GM21390 (cell line): ENCODE measurements around the gene CTNNA3.

Source experiments
- ATAC-seq: cut with Tn5 transposase; IDR thresholded peaks from one replicate; pipeline ENCODE4 v1.9.1; 2021; ENCODE audit not compliant: unreplicated experiment

CTNNA3 gene

DNA sequence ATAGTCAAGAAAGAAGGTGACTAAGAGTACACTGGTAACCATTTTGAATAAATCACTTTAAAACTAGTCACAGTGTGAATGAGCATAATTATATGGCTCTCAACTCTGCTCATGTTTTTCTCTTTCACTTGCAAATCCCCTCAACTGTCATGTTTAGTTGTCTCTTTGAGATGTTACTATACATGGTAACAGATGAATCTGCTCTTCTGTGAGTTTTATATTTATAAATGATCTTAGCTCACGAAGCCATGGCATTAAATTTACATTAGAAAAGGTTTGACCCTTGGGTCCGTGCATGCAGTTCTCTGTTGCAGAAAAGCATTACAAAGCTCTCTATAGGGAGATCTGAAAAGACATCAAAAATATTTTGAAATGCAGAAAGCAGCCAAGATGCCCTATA, 803.1 kb downstream of the CTNNA3 start:
- no peak for ATAC-seq

DNA sequence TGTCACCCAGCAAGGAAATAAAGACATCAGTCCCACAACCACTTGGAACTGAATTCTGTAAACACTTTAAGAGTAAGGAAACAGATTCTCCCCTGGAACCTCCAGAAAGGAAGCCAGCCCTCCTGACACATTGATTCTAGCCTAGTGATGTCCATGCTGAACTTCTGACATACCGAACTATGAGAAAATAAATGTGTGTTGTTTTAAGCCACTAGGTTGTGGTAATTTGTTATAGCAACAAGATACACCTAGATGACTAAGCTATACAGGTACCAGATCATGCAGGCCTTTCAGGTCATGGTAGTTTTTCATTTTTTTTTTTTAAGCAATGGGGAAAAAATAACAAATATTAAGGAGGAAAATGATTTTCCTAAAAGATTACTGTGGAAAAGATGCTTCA, 807.8 kb downstream of the CTNNA3 start:
- ATAC-seq, result no peak

GRCh38 chr10:66886848-66887247, 809.1 kb downstream of the CTNNA3 start:
- ATAC-seq, result no peak

DNA sequence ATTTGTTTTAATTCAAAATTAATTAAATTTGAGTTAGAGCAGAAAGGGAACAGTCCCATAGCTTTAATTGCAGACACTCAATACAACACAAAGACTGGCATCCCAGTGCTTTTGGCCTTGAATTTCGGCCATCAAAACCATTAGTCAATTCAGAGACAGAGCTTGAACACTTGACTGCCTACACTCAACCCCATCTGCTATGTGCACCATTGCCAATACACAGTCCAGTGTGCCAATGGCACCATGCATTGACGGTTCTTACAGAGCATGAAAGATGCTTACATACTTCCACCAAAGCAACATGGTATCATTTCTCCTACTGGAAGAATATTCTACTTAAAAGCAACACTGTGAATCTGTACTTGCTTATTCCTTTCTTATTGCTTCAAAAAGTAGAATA, 813.7 kb downstream of the CTNNA3 start:
- ATAC-seq, result no peak

- ATAC-seq, result no peak
Observed at GRCh38 chr10:66881814-66882213, 814.2 kb downstream of the CTNNA3 start.

- no peak for ATAC-seq
Observed at GRCh38 chr10:66880826-66881225, 815.2 kb downstream of the CTNNA3 start.

GRCh38 chr10:66880292-66880691, 815.7 kb downstream of the CTNNA3 start:
- no peak for ATAC-seq

DNA sequence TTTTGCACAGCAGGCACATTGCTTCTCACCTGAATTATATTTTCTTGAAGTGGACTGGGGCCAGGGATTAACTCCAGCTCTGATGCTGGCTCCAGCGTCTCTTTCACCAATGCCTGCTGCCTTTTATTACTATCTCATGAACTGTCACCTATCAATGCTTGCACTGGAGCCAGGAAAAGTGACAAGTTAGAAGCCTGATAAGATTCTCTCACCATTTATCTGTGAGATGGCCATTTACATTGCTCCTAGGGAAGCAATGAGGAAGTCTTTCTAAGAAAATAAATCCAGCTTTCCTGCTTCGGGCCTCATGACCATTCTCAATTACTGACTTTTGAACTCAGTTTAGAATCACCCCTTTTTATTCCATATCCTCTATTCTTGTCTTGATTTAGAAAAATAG, 818.6 kb downstream of the CTNNA3 start:
- no peak for ATAC-seq

- ATAC-seq, result no peak
Observed at GRCh38 chr10:66869635-66870034, 826.4 kb downstream of the CTNNA3 start.

- no peak for ATAC-seq
Observed at GRCh38 chr10:66862687-66863258, 833.2 kb downstream of the CTNNA3 start.

GRCh38 chr10:66860376-66860945, 835.5 kb downstream of the CTNNA3 start:
- no peak for ATAC-seq

- no peak for ATAC-seq
Observed at GRCh38 chr10:66852811-66853210, 843.2 kb downstream of the CTNNA3 start.

GRCh38 chr10:66848856-66849255, 847.1 kb downstream of the CTNNA3 start:
- ATAC-seq, result no peak

DNA sequence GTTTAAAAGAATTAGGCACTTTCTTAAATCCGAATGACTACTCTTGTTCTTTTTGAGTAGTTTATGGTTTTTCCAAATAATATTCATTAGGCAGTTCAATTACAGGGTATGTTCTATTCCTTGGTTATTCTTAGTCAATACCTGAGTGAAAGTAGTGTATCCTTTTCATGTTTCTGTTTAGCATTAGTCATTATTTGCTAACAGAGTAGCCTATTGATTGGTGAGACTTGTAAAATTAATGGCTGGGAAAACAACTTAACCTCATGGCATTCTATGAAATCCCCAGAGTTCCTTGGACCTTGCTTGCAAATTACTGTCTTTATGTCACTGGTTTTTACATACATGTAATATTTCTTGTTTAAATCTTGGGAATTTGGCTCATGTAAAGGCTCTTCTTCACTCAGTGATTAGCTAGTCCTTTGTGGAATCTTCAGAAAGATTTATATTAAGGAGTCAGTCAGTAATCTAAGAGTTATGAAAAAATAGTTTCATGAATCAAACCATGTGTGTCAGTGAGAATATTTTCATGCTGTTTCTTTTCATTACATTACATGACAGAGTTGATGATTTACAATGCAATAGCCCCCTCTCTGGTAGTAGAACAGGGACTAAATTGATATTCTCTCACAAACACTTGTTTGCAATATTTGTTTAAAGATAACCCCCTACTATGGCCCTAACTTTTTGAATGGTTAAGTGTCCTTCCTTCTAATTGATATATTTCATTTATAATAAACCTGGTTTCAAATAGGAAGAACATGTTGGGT, 851.6 kb downstream of the CTNNA3 start:
- ATAC-seq, result no peak

DNA sequence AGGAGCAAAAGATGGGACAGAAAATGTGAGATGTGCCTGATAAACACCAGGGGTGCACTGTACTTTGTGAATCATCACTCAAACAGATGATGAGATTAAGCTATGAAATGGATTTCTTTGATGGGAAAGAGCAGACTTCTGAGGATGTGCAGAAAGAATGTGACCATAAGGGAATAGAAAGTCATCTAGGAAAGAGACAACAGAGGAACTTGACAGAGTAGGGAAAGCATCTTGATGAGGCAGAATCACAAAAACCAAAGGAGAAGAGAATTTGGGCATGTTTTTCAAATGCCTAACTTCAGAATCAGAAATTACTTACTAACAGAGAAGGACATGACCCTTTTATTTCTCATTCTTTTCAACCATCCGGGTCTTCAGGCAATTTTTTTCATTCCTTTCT, 852.6 kb downstream of the CTNNA3 start:
- ATAC-seq, result no peak

- ATAC-seq, result no peak
Observed at GRCh38 chr10:66842867-66843266, 853.1 kb downstream of the CTNNA3 start.

DNA sequence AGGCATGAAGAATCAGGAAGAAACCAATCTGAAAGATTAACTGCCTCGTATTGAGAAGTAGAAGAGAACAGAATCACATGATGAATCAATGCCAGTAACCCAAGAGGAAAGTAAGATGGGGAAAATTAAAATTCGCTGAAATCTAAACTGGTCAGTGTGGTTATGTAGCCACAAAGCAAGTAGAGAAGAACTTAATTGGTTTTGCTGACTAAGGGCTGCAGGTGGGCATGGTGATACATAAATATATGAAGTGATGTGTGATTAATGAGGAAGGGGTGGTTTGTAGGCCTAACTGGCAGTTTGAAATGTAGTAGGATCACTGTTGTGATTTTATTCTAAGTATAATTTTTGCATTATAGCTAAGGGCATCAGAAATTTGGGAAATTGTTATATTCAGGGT, 853.6 kb downstream of the CTNNA3 start:
- ATAC-seq, result no peak

DNA sequence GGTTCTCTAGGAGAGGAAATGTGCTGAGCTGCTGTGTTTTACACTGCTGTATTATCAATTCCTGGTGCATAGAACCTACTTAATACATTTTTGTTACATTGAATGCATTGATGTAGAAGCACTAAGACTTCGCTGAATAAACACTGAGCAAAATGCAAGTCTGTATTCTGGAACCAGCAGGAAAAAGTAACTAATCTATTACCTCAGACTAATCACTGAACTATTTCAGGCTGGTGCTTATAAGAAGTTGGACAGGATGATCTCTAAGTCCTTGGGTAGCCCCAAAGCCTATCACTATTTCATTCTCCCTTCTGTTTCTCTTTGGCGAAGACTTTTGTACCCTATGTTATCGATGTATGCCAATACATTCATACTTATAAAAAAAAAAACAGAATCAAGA, 857.3 kb downstream of the CTNNA3 start:
- no peak for ATAC-seq

- ATAC-seq, result no peak
Observed at GRCh38 chr10:66837990-66838389, 858.0 kb downstream of the CTNNA3 start.

DNA sequence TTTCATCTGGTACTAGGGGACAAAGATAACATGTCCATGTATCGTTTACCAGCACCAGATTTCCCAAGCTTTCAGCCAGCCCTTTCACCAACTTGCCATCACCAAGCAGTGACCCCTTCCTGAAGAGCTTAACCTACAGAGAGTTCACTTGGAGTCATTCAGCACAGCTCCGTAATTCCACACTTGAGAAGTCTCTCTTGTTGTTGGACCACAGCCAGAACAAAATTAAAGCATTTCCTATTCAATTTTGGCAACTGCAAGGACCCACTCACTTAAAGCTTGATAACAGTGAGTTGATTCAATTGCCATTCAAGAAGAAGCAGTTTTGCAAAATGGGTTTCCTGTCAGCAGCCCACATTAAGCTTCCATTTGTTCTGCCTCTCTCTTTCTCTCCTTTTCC, 858.7 kb downstream of the CTNNA3 start:
- ATAC-seq, result no peak

DNA sequence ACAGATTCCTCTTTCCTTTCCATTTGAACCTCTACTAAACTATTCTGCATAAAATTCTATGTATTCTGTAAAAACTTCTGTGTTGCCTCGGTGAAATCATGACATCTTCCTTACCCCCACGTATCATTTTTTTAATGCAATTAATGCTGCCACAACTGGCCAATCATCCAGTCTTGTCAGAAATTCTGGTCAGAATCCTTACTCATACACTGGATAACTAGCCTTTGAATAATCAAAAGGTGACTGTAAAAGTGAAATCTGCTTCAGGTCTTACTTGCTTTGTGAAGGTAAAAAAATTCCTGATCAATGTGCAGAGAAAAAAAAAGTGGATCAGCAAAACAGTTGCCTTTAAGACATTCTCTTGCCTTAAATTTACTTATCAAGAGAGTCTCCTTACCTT, 859.2 kb downstream of the CTNNA3 start:
- ATAC-seq, result no peak

DNA sequence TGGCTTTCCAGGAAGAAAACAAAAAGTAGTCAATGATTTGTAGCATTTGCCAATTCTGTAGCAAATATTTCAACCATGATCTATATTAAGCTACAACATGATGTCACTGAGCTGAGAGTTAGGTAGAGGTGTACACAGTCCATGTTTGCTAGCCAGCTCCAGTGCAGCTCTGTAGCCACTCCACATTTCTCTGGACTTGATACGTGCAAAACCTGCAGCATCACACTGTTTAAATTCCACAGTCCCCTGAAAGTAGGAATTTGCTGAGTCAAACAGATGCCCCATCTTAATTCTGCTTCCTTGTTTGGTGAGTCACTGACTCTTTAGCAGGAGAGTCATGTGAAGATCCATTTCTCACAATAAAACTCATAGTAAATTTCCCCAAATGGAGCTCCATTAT, 859.9 kb downstream of the CTNNA3 start:
- no peak for ATAC-seq

- no peak for ATAC-seq
Observed at GRCh38 chr10:66835400-66835799, 860.6 kb downstream of the CTNNA3 start.
